Heart right ventricle (tissue), 16 donors: ENCODE data around the gene MAP3K6. TPM values are rescaled to one million over a fixed set of nuclear protein-coding genes. Genes with fewer than 3 reads are reported as not detected.

Experiments used
- ATAC-seq, 8 donors: fragments of 200-7000 bp; cut with Tn5 transposase; one replicate each; pipeline ENCODE4 v1.9.1; 2020; ENCODE audit warnings: mild to moderate bottlenecking in 8 of 8, moderate library complexity in 8 of 8, moderate number of reproducible peaks in 1 of 8
- DNase-seq, 2 donors: peaks; one replicate each; pipeline ENCODE4 v3.0.0-alpha.2; 2020
- H3K27ac ChIP-seq, 10 donors: fragments of 200-600 bp; sonication (generic) in 2 of 10; one replicate each; pipeline versions ENCODE4 v1.5.0 to v1.8.0; 2020 to 2022; ENCODE audit warnings: mild to moderate bottlenecking in 3 of 10
- H3K27me3 ChIP-seq, 7 donors: fragments of 200-600 bp; one replicate each; pipeline ENCODE4 v1.8.0; 2021 to 2022; ENCODE audit warnings: mild to moderate bottlenecking in 2 of 7
- H3K36me3 ChIP-seq, 9 donors: fragments of 200-600 bp; sonication (generic) in 1 of 9; one replicate each; pipeline versions ENCODE4 v1.5.0 to v1.8.0; 2020 to 2022; ENCODE audit warnings: mild to moderate bottlenecking in 2 of 9
- H3K4me1 ChIP-seq, 9 donors: fragments of 200-600 bp; sonication (generic) in 1 of 9; one replicate each; pipeline versions ENCODE4 v1.5.0 to v1.8.0; 2020 to 2022; ENCODE audit warnings: mild to moderate bottlenecking in 4 of 9
- H3K4me3 ChIP-seq, 10 donors: fragments of 200-600 bp; sonication (generic) in 2 of 10; one replicate each; pipeline versions ENCODE4 v1.5.0 to v1.8.0; 2020 to 2022; ENCODE audit warnings: mild to moderate bottlenecking in 7 of 10, moderate library complexity in 2 of 10
- H3K9me3 ChIP-seq, 11 donors: fragments of 200-600 bp in 10 of 11; sonication (generic) in 2 of 11; one replicate each; pipeline versions ENCODE4 v1.5.0 to v1.8.0; 2013 to 2022; ENCODE audit warnings: mild to moderate bottlenecking in 2 of 11, control low read depth in 1 of 11, moderate library complexity in 1 of 11
- WGBS, 2 donors: extraction: QIAGEN DNeasy Blood & Tissue Kit; methylation state at CpG; one replicate each; pipeline ENCODE4 v1.1.7; 2013; ENCODE audit warnings: inconsistent platforms in 1 of 2; 5-methylcytosine and 5-hydroxymethylcytosine counted together
- intact Hi-C, 10 donors: fragments of 100-400 bp; cut with DNase I; formaldehyde crosslinking; loops; one replicate each; pipeline versions ENCODE4 v1.11.1 to v1.14.2; 2022
- polyA plus RNA-seq, 2 donors: library from polyadenylated mRNA; stranded (reverse); fragments of 200-250 nt; gene quantifications; one replicate each; pipeline ENCODE4 v1.2.3, GENCODE V29; 2013
- total RNA-seq, 10 donors: library from RNA; stranded (reverse); fragmentation: NEBNext Ultra II Directional in 3 of 10; extraction: Animal tissue kit (Norgen Biotek cat#: 25700) in 3 of 10; gene quantifications; one replicate each; pipeline versions ENCODE4 v1.2.1 to v1.2.4, GENCODE V29; 2021 to 2023
- TF ChIP-seq, protein P1 (sequence below), 9 donors: fragments of 200-600 bp; sonication (generic) in 2 of 9; IDR thresholded peaks; one replicate each; pipeline versions ENCODE4 v1.5.0 to v1.8.0; 2021 to 2022; ENCODE audit warnings: antibody characterized with exemption in 9 of 9, mild to moderate bottlenecking in 5 of 9, moderate library complexity in 1 of 9
- donor health status: Arrhythmogenic right ventricular cardiomyopathy.
- donor health status: ischemic (EF 13 %, LVEDD 7.1; RV severe dilation, severe dysfunction).
- donor health status: healthy with polysubstance abuse.
- donor health status: DM: no; HTN: yes; CAD: no.
- donor health status: DM: no; HTN: no; CAD: no.
- donor health status: ischemic (EF 25% LVEDD 6.9; RV normal size, moderate dysfunction).
- donor health status: ischemic (EF 25% LVEDD 5.7; RV mildly dilated, moderate dysfunction).
- donor health status: healthy.
- donor health status: DM: yes; HTN: yes; CAD: no.
- donor health status: Ischemic cardiomyopathy.
- donor health status: ischemic (EF 35%, LVEDD 5.7; RV mildly dilated, moderate dysfunction).
- donor health status: nonischemic (EF 11% LVEDD 7.7; RV severe dilation, severe dysfunction).
- donor health status: DM: yes; HTN: yes; CAD: no.
- donor health status: PGD.
- donor health status: ischemic (EF 29% LVEDD 5.4; RV normal size, mild dysfunction).
- donor health status: nonischemic (EF 23%, LVEDD 6.1; RV moderate dilation, normal function).

The MAP3K6 gene
- total and polyA plus RNA-seq, 12 donors = 18.6 to 179 (median 30.4) TPM

DNA sequence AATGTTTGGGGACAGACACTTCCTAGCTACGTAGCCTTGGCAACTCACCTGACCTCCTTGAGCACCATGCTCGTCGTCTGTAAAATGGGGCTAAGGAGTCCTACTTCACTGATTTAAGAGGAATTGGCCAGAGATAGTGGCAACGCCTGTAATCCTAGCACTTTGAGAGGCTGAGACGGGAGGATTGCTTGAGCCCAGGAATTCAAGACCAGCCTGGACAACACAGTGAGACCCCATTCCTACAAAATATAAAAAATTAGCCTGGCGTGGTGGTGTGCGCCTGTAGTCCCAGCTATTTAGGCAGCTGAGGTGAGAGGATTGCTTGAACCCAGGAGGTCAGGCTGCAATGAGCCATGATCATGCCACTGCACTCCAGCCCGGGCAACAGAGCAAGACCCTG is 20.4 kb downstream of the MAP3K6 start:
- intact Hi-C loops = no loop called here
- ATAC-seq (no peak), DNase-seq (no peak)
- no peaks in the 10 kb centered on the region for H3K27me3 ChIP-seq
- TF ChIP-seq, protein P1, sequence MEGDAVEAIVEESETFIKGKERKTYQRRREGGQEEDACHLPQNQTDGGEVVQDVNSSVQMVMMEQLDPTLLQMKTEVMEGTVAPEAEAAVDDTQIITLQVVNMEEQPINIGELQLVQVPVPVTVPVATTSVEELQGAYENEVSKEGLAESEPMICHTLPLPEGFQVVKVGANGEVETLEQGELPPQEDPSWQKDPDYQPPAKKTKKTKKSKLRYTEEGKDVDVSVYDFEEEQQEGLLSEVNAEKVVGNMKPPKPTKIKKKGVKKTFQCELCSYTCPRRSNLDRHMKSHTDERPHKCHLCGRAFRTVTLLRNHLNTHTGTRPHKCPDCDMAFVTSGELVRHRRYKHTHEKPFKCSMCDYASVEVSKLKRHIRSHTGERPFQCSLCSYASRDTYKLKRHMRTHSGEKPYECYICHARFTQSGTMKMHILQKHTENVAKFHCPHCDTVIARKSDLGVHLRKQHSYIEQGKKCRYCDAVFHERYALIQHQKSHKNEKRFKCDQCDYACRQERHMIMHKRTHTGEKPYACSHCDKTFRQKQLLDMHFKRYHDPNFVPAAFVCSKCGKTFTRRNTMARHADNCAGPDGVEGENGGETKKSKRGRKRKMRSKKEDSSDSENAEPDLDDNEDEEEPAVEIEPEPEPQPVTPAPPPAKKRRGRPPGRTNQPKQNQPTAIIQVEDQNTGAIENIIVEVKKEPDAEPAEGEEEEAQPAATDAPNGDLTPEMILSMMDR (IDR thresholded peaks at IDR 0.05) = no peak
- H3K4me3 ChIP-seq = no peak overlapping the region
- H3K36me3 ChIP-seq = peaks cover 0 to 13% (median 0%) of the 10 kb centered on the region in 9 donors
- WGBS, 2 donors = 94 to 95% methylated on average over 8 of the region's 8 CpGs
- H3K9me3 ChIP-seq = no peaks in the 10 kb centered on the region
- H3K27ac ChIP-seq = no peak overlapping the region
- peaks cover 13 to 53% (median 25%) of the 10 kb centered on the region in 9 donors for H3K4me1 ChIP-seq

DNA sequence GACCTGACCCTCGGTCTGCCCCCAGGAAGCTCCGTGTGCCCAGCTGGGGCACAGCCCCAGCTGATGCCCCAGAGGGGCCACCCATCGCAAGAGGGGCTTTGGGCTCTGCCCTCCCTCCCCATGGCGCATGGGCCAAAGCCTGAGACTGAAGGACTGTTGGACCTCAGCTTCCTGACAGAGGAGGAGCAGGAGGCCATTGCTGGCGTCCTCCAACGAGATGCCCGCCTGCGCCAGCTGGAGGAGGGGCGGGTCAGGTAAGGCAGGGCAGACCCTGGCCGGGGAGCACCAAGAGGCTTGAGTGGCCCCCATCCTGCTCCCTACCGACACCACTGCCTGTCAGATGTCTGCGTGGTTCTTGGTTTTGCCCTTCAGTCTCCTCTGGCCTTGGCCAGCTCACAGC is 21.5 kb downstream of the MAP3K6 start:
- WGBS, 2 donors = 94 to 95% methylated on average over 12 of the region's 12 CpGs
- intact Hi-C loops = no loop called here
- ATAC-seq = no peak

DNA sequence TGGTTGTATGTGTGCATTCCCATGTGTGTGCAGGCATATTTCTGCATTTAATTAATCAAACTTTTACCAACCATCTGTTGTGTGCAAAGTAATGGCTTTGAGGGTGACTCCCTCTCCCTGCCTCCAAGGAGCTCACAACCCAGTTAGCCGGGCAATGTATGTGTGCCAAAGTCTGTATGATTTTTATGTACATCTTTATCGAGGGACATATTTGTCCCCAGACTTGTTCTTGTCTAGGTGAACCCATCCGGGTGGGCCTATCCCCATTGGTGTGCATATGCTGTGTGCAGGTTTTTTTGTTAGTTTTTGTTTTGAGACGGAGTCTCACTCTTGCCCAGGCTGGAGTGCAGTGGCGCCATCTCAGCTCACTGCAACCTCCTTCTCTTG is 23.1 kb downstream of the MAP3K6 start:
- H3K27ac ChIP-seq = peak overlapping the region in 1 of 10 donors; percentile 92
- peaks cover 0 to 34% (median 0%) of the 10 kb centered on the region in 9 donors for H3K4me1 ChIP-seq
- ATAC-seq = no peak
- 79 to 83% methylated on average over 5 of the region's 5 CpGs for WGBS, 2 donors
- no peak for DNase-seq
- peaks cover 0 to 8% (median 0%) of the 10 kb centered on the region in 9 donors for H3K36me3 ChIP-seq
- peak overlapping the region in 1 of 10 donors; percentile 60 for H3K4me3 ChIP-seq
- no peaks in the 10 kb centered on the region for H3K9me3 ChIP-seq
- intact Hi-C loops = no loop called here
- H3K27me3 ChIP-seq = no peaks in the 10 kb centered on the region
- TF ChIP-seq, protein P1 (IDR thresholded peaks at IDR 0.05) = no peak

More for the DNA sequence above, 21.5 kb downstream of the MAP3K6 start:
- H3K36me3 ChIP-seq = peaks cover 0 to 8% (median 0%) of the 10 kb centered on the region in 9 donors
- H3K9me3 ChIP-seq = no peaks in the 10 kb centered on the region
- peaks cover 3 to 50% (median 14%) of the 10 kb centered on the region in 9 donors for H3K4me1 ChIP-seq
- TF ChIP-seq, protein P1 (IDR thresholded peaks at IDR 0.05) = no peak
- H3K27ac ChIP-seq = no peak overlapping the region
- H3K4me3 ChIP-seq = no peak overlapping the region
- H3K27me3 ChIP-seq = no peaks in the 10 kb centered on the region
- no peak for DNase-seq

DNA sequence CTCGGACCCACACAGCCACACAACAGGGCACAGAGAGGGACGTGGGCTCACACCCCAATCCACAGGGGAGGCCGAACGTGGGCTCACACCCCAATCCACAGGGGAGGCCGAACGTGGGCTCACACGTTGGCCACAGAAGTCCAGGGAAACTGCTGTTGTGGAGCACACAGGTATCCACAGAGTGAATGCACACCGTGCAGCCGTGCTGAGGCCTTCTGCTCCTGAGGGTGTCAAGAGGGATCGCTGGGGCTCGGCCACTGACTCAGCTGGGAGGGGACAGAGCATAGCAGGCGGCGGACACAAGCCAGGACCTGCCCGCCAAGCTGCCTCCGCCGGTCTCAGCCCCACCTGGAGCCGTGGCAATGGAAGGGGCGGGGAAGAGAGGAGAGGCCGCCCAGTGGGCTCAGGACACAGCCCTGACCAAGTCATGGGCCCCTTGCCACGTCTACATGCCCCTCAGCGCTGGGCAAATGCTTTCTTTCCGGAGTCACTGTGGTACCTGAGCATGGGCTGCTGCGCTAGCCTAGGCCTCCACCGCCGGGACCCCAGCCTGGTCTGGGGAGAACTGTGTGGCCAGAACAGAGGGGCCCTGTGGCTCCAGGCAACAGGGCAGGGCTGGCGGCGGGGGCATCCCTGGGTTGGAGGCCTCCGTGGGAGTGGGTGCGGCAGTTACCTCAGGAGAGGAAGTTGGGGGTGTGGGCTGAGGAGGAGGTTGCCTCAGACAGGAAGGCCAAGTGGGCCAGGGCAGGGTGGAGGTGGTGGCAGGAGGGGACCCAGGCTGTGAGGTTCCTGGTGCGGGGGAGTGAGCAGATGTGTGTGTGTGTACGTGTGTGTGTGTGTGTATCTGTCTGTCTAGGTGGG is 23.8 kb downstream of the MAP3K6 start:
- H3K27me3 ChIP-seq = no peaks in the 10 kb centered on the region
- ATAC-seq (peak; percentile 30 to 79 (median 50)), DNase-seq (no peak)
- peak overlapping the region in 5 of 10 donors; percentile 3 to 60 (median 9) for H3K4me3 ChIP-seq
- H3K4me1 ChIP-seq = peaks cover 0 to 34% (median 0%) of the 10 kb centered on the region in 9 donors
- H3K36me3 ChIP-seq = peaks cover 0 to 8% (median 0%) of the 10 kb centered on the region in 9 donors
- intact Hi-C loops = no loop called here
- H3K27ac ChIP-seq = peak overlapping the region in 4 of 10 donors; percentile 19 to 92 (median 63)
- 61% methylated on average over 31 of the region's 31 CpGs for WGBS, 2 donors
- no peaks in the 10 kb centered on the region for H3K9me3 ChIP-seq
- TF ChIP-seq, protein P1 (IDR thresholded peaks at IDR 0.05) = no peak
